ENCODE results near the gene SLC17A5. TPM values are rescaled to one million over a fixed set of nuclear protein-coding genes. Genes with fewer than 3 reads are reported as not detected.

SLC17A5 gene
- total RNA-seq, 1 donor from 2014 or later: 7.5 TPM

DNA sequence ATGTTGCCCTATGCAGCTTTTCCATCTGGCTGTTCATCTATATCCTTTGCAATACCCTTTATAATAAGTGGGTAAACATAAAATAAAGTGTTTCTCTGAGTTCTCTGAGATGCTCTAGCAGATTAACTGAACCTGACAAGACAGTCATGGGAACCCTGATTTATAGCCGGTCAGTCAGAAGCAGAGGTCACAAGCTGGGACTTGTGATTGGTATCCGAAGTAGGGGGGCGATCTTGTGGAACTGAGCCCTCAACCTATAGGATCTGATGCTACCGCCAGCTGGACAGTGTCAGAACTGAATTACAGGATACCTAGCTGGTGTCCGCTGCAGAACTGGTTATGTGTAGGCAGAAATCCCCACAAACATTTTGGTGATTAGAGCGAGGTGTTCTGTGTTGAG is 39.0 kb downstream of the SLC17A5 start:
- H3K4me1 Mint-ChIP-seq: peaks cover 5% of the 10 kb centered on the region
- H3K9me3 Mint-ChIP-seq: no peaks in the 10 kb centered on the region
- H3K36me3 Mint-ChIP-seq (ENCODE audit: low read depth): peaks cover 29% of the 10 kb centered on the region
- ATAC-seq (ENCODE audit: low read depth) (no peak), DNase-seq (no peak)
- H3K27me3 Mint-ChIP-seq: no peaks in the 10 kb centered on the region
- ChIA-PET CTCF (interaction anchor here (0.9 to 1.5 kb wide), 2 partner anchors 11 to 99 kb away, joined by 3 read pairs; no protein-coding TSS in a partner anchor), POLR2A (interaction anchor here (2.3 to 6.7 kb wide), 2 partner anchors 95 to 99 kb away, joined by 7 to 86 read pairs; no protein-coding TSS in a partner anchor)
- no peak for TF ChIP-seq CTCF (IDR thresholded peaks at IDR 0.05)
- H3K4me3 Mint-ChIP-seq: no peak overlapping the region
- H3K27ac Mint-ChIP-seq: no peak overlapping the region
- intact Hi-C loops (cut with micrococcal nuclease): loop anchor here (5.0 kb wide), 1 partner anchor 288 kb away; no protein-coding TSS in a partner anchor

DNA sequence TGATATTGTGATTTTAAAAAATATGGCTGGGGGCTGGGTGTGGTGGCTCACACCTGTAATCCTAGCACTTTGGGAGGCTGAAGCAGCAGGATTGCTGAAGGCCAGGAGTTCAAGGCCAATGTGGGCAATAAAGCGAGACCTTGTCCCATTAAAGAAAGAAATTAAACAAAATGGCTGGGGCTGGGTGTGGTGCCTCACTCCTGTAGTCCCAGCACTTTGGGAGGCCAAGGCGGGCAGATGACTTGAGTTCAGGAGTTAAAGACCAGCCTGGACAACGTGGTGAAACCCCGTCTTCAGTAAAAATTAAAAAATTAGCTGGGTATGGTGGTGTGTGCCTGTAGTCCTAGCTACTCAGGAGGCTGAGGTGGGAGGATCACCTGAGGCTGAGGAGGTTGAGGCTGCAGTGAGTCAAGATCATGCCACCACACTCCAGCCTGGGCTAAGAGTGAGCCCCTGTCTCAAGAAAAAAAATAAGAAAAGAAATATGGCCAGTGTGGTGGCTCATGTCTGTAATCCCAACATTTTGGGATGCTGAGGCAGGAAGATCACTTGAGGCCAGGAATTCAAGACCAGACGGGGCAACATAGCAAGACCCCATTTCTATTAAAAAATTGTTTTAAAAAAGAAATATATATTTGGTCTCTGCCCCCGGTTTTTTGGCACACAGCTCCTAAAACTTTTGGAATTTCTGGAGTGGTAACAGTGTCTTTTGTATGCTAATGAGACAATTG is 39.8 kb downstream of the SLC17A5 start:
- Mint-ChIP-seq H3K36me3 (ENCODE audit: low read depth) (peaks cover 33% of the 10 kb centered on the region), H3K27me3 (no peaks in the 10 kb centered on the region), H3K4me3 (no peak overlapping the region), H3K4me1 (peaks cover 5% of the 10 kb centered on the region), H3K27ac (no peak overlapping the region), H3K9me3 (no peaks in the 10 kb centered on the region)
- ChIA-PET CTCF (no interaction called here), POLR2A (interaction anchor here (0.6 to 6.7 kb wide), 4 partner anchors 93 to 223 kb away, joined by 3 to 86 read pairs (median 6); partner anchors contain the start of gene EEF1A1)
- intact Hi-C loops (cut with micrococcal nuclease): loop anchor here (5.0 kb wide), 1 partner anchor 287 kb away; no protein-coding TSS in a partner anchor
- DNase-seq (no peak), ATAC-seq (ENCODE audit: low read depth) (no peak)
- TF ChIP-seq CTCF (IDR thresholded peaks at IDR 0.05): no peak

- H3K4me1 Mint-ChIP-seq: peaks cover 5% of the 10 kb centered on the region
- ChIA-PET CTCF (interaction anchor here (0.9 to 5.1 kb wide), 5 partner anchors 40 to 102 kb away, joined by 3 to 64 read pairs (median 4); no protein-coding TSS in a partner anchor), POLR2A (interaction anchor here (0.9 to 6.7 kb wide), 4 partner anchors 31 to 97 kb away, joined by 3 to 86 read pairs (median 41); partner anchors contain the start of gene EEF1A1)
- intact Hi-C loops (cut with micrococcal nuclease): loop anchor here (5.0 kb wide), 1 partner anchor 285 kb away; no protein-coding TSS in a partner anchor
- peaks cover 38% of the 10 kb centered on the region for H3K36me3 Mint-ChIP-seq (ENCODE audit: low read depth)
- TF ChIP-seq CTCF (IDR thresholded peaks at IDR 0.05): no peak
- H3K27ac Mint-ChIP-seq: no peak overlapping the region
- H3K9me3 Mint-ChIP-seq: no peaks in the 10 kb centered on the region
- H3K27me3 Mint-ChIP-seq: no peaks in the 10 kb centered on the region
- DNase-seq: no peak
- no peak for ATAC-seq (ENCODE audit: low read depth)
- H3K4me3 Mint-ChIP-seq: no peak overlapping the region
These were observed 41.2 kb downstream of the SLC17A5 start for GRCh38 chr6:73612611-73613010.

GRCh38 chr6:73610444-73611275 is 43.1 kb downstream of the SLC17A5 start:
- POLR2A ChIA-PET: interaction anchor here (0.5 to 6.7 kb wide), 9 partner anchors 24 to 178 kb away, joined by 3 to 86 read pairs (median 7); partner anchors contain the start of genes EEF1A1 and MTO1
- TF ChIP-seq CTCF (IDR thresholded peaks at IDR 0.05): no peak
- CTCF ChIA-PET: interaction anchor here (0.7 to 5.1 kb wide), 16 partner anchors 12 to 159 kb away, joined by 3 to 64 read pairs (median 4); partner anchors contain the start of genes EEF1A1, MTO1 and SLC17A5
- intact Hi-C loops (cut with micrococcal nuclease): loop anchor here (1.0 to 5.0 kb wide), 7 partner anchors 25 to 283 kb away; partner anchors contain the start of genes EEF1A1 and SLC17A5
- H3K9me3 Mint-ChIP-seq: no peaks in the 10 kb centered on the region
- ATAC-seq (ENCODE audit: low read depth) (peak; percentile 67), DNase-seq (no peak)
- H3K4me3 Mint-ChIP-seq: no peak overlapping the region
- no peak overlapping the region for H3K27ac Mint-ChIP-seq
- H3K36me3 Mint-ChIP-seq (ENCODE audit: low read depth): peaks cover 40% of the 10 kb centered on the region
- H3K4me1 Mint-ChIP-seq: peaks cover 5% of the 10 kb centered on the region
- no peaks in the 10 kb centered on the region for H3K27me3 Mint-ChIP-seq

Data from activated B cell treated with CpG ODN at 0.5 μM for 24 hours (primary cell).